ENCODE data around the gene BBX.
"Not testable (repeated sequence)": the region's sequence is repeated elsewhere in the genome, so short reads cannot be mapped to it uniquely, and the experiment has no call there.

Gene BBX

DNA sequence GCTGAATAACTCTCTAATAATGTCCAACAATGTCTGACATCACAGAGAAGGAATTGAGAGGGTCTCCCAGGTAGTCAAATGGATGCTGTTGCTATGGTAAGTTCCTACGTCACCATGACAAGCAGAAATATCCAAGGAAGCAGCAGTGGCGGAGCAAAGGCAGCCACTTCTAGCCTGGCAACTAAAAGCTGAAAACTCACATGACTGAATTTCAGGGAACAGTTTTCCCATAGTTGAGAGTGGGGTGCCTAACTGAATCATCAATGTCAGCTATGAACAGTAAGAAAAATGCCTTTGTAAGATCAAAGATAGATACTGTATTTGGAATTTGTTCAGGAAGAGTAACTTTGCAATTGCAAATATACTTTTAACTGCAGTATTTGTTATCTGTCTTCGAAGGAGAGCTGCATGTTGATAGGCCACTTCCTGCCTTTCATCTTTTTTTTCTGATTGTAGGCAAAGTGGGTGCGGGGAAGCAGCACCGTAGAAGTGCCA is 161.7 kb downstream of the BBX start:
- DNase-seq (ENCODE audit: low read depth in 2 of 2) = no peak

DNA sequence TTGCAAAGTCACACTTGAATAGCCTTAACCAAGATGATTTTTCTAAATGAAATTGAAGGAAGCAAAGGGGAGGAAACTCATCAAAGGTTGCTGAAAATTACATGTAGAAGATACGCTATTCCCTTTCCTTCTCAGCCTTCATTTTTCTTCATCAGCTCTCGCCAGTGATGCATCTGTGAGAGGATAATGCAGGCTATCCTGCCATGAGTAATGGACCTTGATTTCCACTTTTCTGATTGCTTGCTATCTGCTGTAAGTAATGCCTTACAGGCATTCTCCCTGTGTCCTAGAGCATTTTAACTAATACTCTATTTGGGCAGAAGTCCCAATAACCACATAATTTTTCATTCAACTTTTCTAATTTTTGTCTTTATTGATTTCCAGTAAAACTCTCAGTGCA is 162.6 kb downstream of the BBX start:
- DNase-seq (ENCODE audit: low read depth in 2 of 2) = no peak

DNA sequence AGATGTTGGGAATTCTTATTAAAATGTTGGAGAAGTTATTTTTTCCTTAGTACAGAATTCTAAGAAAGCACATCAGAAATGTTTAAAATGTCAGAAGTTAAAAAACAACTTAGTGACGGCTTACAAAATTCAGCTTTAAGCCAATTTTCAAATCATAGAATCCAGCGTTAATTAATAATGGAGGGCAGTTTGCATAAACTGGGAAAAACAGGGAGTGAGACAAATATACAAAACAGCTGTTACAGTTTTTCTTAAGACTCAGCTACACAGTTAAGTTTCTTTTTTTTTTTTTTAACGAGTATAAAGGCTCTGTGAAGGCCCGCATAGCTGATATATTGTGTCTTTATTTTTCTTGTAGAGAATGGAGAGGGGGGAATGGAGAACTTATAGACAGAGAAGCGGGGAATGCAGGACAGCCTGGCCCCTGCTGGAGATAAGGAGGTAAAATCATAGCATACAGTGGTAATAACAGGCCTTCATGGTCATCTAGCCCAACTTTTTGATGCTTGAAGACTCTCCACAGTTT is 164.4 kb downstream of the BBX start:
- no peak for DNase-seq (ENCODE audit: low read depth in 2 of 2)

DNA sequence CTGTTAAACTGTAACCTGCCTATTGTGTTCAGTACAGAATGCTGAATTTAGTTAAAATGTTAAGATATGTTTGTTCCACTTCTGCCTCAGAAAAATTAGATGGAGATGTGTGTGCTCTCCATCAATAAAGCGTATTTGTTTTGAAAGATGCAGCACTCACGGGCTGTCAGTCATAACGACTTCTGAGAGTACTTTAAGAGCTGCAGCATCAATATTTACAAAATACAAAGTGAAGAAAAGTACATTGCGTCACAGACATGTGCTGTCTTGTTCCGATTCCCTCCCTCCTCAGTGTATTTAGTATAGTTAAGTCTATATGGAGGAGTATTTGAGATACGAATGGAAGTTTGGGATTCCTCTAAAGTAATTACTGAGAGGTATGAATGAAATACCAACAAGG is 166.6 kb downstream of the BBX start:
- no peak for DNase-seq (ENCODE audit: low read depth in 2 of 2)

DNA sequence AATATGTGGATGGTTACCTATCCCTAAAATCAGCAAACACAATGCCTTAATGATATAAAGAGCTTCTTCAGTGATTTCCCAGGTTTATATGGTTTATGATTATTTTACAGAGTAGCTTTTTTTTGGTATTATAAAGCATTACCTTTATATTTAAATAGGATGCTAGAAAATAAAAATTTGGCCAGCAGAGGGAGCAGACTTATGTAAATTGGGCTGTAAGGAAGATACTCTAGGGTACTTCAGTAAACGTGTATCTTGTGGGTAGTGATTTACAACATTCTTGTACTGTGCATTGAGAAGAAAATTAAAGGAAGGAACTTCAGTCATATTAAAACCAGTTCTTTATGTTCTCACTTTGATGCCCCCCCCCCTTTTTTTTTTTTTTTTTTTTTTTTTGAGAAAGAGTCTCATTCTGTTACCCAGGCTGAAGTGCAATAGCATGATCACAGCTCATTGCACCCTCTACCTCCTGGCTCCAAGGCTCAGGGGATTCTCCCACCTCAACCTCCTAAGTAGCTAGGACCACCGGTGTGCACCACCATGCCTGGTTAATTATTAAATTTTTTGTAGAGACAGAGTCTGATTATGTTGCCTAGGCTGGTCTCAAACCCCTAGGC is 167.9 kb downstream of the BBX start:
- no peak for DNase-seq (ENCODE audit: low read depth in 2 of 2)

DNA sequence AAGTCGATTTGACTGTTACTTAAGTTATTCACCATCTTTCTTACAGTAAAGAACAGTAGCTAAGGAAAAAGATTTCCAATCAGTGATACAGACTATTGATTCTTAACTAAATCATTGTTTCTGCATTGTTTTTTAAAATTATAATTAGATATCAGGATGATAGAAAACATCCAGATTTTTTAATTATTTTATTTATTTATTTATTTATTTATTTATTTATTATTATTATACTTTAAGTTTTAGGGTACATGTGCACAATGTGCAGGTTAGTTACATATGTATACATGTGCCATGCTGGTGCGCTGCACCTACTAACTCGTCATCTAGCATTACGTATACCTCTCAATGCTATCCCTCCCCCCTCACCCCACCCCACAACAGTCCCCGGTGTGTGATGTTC is 169.2 kb downstream of the BBX start:
- not testable (repeated sequence) for DNase-seq (ENCODE audit: low read depth in 2 of 2)

DNA sequence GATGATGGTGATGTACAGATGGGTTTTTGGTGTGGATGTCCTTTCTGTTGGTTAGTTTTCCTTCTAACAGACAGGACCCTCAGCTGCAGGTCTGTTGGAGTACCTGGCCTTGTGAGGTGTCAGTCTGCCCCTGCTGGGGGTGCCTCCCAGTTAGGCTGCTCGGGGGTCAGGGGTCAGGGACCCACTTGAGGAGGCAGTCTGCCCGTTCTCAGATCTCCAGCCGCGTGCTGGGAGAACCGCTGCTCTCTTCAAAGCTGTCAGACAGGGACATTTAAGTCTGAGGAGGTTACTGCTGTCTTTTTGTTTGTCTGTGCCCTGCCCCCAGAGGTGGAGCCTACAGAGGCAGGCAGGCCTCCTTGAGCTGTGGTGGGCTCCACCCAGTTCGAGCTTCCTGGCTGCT is 174.6 kb downstream of the BBX start:
- DNase-seq (ENCODE audit: low read depth in 2 of 2) = not testable (repeated sequence)

DNA sequence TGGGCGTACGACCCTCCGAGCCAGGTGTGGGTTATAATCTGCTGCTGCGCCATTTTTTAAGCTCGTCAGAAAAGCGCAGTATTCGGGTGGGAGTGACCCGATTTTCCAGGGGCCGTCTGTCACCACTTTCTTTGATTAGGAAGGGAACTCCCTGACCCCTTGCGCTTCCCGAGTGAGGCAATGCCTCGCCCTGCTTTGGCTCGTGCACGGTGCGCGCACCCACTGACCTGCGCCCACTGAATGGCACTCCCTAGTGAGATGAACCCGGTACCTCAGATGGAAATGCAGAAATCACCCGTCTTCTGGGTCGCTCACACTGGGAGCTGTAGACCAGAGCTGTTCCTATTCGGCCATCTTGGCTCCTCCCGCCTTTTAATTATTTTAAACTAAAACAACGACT is 175.1 kb downstream of the BBX start:
- not testable (repeated sequence) for DNase-seq (ENCODE audit: low read depth in 2 of 2)

DNA sequence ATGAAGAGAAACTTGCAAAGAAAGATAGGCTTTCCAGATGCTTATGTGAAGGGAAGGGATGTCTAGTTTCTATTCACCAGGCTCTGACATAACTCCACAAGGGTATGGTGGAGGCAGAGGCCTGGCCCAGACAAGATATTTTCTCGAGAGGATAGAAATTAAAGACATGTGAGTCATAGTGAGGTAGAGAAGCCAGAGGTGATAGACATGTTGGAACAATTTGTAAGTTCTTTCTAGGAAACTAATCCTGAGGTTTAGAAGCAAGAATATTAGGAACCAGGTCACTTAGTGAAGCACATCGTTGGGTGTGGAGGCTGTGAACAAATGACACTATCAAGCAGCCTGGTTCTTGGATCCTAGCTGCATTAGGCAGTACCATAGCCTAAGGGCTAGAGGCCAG is 176.9 kb downstream of the BBX start:
- no peak for DNase-seq (ENCODE audit: low read depth in 2 of 2)

DNA sequence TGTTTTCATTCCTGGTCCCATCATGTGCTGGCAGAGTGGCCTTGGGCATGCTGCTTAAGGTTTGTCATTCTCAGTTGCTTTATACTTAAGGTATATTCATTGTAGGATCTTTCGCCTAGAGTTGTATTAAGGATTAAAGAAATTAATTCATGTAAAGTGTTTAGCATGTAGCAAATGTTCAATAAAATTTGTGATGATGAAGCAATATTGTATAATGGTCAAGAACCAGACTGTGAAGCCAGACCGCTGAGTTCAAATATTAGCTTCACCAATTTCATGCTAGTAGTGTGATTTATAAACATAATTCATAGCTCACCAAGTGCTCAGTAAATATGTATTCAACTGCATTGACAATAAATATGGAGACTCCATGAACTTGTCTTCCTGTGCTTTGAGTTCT is 178.5 kb downstream of the BBX start:
- DNase-seq (ENCODE audit: low read depth in 2 of 2) = no peak

DNA sequence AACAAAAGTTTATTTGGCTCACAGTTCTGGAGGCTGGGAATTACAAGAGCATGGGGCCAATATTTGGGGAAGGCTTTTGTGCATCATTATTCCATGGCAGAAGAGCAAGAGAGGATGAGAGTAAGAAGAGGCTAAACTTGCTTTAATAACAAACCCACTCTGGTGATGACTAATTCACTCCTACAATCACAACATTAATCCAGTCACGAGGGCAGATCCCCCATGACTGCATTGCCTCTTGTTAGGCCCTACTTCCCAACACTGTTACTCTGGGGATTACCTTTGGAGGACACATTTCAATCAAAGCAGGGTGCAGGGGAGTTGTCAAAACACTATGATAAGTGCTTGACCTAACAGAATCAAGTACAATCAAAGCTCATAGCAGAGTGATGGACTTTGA is 181.7 kb downstream of the BBX start:
- DNase-seq (ENCODE audit: low read depth in 2 of 2) = no peak

DNA sequence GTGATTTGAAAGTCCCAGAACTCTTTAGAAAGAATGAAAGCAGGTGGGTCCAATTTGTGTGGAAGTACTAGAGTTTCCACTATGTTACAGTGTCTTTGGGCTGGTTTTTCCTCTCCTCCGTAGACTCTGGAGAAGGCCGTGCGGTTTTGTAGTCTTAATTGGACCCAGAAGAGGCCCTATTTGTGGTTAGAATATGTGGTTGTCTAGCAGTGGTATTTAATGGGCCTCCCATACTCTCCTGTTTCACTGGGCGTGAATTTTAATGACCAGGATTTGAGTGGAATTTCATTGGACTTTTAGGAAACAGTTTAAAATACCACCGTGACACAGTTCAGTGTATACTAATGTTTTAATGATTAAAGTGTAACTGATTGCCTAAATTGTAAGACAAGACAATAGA is 182.3 kb downstream of the BBX start:
- DNase-seq (ENCODE audit: low read depth in 2 of 2) = no peak

DNA sequence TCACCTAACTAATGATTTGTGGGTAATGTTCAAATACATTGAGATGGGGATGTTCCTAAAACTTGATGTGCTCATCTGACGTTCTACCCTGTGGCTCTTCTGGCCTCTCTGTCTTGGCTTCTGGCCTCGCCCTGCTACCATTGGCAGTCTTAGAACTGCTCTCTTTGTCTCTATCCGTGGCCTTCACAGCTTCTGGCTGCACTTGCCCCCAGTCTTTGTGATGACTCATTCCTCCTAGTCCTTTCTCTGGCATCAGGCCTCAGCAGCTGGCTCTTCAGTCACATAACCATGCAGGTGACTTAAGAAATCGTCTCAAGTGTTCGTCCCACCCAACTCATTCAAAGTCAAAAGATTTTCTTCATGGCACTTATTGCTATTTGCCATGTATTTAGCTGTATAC is 188.1 kb downstream of the BBX start:
- no peak for DNase-seq (ENCODE audit: low read depth in 2 of 2)

DNA sequence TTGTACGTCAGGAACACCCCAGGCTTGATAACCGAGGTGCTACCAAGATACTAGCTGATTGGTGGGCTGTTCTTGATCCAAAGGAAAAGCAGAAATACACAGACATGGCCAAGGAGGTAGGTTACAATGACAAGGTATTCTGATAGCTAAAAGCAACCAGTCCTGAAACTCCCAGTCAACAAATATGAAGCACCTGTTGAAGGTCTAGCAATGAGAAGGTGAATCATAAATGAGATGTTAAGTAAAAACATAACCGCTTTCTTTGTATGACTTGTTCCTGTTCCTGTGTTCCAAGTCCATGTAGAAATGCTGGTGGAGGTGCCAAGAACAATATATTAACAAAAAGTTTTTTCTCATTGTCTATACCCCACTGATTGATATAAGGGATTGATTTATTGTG is 194.0 kb downstream of the BBX start:
- no peak for DNase-seq (ENCODE audit: low read depth in 2 of 2)

DNA sequence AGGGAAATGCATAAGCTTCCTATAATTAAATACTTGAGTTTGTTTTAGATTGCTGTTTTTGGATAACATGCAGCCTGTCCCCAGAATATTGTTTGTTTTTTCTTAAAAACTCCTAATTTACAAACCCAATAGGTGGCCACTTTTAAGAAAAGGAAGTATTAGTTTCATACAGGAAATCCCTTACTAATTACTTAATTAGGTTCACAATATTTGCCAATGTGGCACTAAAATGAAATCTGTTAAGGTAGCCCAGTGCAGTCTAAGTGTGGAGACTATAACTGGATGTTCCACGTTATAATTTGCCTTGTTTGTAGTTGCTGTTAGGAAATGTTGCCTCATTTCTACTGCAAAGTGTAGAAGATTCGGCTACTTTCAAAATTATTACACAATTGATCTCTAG is 195.8 kb downstream of the BBX start:
- DNase-seq (ENCODE audit: low read depth in 2 of 2) = no peak

DNA sequence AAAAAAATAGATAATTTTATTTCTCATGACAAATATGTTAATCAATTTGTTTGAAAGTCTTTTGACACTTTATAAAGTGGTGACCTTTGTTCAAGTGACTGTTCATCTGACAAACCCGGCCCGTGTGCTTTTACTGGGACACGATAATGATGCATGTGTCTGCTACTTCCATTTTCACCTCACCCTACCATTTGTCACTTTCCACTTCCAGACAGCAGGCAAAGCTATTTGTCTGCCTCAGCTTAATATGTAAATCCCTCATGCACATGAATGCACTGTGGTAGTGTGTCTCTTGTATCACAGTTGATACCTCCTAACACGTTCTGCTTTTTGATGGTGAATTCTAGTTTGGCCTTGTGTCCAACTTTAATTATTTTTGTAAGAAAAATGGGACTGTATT is 204.3 kb downstream of the BBX start:
- no peak for DNase-seq (ENCODE audit: low read depth in 2 of 2)

DNA sequence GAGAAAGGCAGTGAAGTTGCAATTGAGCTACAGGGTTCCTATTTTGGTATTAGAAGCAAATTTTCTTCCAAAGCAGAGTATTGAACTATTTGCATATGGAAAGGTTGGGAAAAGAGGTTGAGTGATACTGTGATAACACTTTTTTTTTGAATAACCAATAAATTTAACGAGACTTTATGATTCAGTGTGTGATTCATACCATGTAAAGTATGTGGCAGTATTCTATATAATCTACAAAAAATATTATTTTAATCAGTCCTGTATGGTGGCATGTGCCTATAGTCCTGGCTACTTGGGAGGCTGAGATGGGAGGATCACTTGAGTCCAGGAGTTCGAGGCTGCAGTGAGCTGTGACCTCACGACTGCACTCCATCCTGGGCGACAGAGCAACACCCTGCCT is 206.9 kb downstream of the BBX start:
- DNase-seq (ENCODE audit: low read depth in 2 of 2) = no peak

DNA sequence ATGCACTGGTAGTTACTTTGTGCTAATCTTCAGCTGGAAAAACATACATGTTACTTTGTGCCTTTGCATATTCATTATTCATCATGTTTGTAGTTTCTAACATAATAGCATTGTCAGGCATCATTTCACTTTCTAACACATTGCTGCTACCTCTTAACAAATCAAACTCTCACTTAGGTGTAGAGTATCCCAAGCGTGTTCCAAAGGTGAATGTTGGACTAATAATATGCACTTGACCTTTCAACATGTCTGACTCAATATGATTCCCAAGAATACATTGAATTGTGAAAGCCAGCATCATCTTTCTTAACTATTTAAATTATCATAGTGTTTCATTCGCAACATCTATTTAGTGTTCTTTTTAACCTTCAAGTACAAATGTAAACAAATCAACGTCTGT is 211.6 kb downstream of the BBX start:
- DNase-seq (ENCODE audit: low read depth in 2 of 2) = no peak

DNA sequence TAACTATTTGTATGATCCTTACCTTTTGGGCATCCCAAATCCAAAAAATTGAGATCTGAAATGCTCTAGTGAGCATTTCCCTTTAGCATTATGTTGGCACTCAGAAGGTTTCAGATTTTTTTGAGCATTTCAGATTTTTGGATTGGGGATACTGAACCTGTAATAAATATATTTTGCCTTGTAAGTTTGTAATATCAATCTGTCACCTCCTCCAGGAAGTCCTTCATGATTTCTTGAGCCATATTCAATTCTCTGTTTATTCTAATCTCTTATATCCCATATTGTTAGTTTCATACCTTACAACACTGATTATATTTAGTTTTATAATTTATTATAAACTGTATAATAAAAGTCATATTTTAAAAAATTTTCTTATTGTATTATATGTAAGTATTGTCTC is 215.2 kb downstream of the BBX start:
- DNase-seq (ENCODE audit: low read depth in 2 of 2) = no peak

DNA sequence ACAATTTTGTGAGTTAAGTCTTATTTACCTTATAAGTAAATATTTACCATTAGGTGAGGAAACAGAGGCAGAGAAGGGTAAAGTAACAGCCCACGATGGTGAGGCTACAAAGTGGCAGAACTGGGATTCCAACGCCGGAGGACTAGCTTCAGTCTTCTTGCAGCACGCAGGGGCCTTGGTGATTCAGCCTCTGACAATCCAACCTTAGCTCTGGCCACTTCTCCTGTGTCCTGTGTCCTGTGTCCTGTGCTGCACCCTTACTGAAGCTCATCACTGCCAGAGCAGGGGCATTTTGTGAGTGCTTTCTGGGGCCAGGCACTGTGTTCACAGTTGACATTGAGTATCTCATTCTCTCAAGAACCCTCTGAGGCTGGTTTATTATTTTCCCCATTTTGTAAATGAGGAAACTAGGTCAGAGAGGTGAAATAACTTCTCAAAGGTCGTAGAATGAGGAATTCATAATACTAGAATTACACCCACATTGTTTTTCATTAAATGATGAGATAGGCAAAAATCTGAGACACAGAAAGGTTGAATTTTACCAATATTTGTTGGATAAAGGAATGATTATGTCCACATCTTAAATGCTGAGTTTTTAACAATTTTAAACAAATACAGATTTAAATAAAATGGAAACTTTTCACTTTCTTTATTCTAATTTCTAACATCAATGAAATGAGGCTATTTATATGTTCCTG is 215.9 kb downstream of the BBX start:
- DNase-seq (ENCODE audit: low read depth in 2 of 2) = no peak

DNA sequence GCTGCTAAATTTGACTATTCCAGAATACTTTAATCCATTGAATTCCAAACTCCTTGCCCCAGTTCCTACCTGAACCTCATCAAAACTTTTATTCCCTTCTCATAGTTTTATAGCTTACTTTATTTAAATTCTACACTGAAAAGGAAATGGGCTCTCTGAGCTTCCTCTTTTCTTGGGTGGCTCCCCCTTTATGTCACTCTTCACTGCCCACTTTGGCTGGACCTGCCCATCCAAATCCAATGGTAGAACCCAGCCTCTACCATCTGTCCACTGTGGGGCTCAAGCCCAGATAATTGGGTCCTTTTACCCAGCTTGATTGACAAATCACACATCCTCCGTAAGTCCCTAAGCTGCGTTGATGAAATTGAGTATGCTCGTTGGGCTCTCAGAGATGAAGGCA is 216.5 kb downstream of the BBX start:
- no peak for DNase-seq (ENCODE audit: low read depth in 2 of 2)

DNA sequence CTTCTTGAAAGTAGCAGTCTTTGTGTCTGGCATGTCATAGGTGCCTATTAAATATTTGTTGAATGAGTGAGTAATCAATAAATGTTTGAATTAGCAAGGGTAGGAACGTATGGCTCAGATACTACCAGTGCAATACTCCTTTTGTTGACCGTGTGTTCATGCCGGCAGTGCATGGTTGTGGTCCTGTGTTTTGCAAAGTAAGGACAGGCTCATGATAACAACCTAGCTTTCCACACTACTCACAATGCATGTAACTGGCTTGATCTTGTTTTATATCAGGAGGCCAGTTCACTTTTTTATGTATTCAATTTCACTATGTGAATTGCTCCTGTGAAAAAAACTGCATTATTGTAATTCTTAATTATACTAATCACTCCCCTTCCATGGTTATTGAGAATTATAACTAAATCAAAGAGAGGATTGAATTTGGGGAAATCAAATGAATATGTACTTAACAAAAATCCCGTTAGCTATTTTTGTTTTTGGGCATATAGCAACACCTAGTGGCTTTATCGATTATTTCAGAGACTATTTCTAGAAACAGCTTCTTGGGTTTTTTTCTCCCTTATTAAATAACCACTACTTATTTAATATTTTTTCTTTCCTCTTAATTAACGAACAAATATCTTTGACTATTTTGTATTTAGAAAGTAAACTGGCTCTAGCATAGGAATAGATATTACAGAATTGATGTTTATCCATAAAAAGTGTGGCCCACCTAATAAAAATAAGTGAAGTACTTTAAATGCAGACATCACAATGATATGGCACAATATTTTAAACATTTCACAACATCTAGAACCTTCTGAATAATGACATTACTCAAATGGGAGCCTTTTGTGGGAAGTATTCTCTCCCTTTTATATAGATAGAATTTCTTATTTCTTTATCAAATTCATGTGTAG is 218.5 kb downstream of the BBX start:
- DNase-seq (ENCODE audit: low read depth in 2 of 2) = no peak

DNA sequence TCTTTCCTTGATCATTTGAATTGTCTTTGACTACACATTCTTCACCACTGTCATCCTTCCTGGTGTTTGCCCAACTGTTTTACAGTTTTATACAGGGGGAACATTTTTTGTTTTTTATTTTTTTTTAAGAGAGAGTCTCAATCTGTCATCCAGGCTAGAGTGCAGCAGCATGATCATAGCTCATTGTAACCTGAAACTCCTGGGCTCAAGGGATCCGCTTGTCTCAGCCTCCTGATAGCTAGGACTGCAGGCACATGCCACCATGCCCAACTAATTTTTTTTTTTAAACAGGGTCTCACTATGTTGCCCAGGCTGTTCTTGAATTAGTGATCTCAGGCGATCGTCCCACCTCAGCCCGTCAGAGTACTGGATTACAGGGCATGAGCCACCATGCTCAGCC is 222.6 kb downstream of the BBX start:
- no peak for DNase-seq (ENCODE audit: low read depth in 2 of 2)
